NT2/D1 (cell line): Measurements from ENCODE around the gene PHB1.

Experiments
- YY1 ChIP-seq: IDR thresholded peaks from 2 replicates; pipeline ENCODE4 v1.6.1; 2011; ENCODE audit not compliant: insufficient read length, insufficient read depth
- ZNF274 ChIP-seq: IDR thresholded peaks from 2 replicates; pipeline ENCODE4 v1.6.1; 2011; ENCODE audit warnings: mild to moderate bottlenecking, low read depth, low read length

DNA sequence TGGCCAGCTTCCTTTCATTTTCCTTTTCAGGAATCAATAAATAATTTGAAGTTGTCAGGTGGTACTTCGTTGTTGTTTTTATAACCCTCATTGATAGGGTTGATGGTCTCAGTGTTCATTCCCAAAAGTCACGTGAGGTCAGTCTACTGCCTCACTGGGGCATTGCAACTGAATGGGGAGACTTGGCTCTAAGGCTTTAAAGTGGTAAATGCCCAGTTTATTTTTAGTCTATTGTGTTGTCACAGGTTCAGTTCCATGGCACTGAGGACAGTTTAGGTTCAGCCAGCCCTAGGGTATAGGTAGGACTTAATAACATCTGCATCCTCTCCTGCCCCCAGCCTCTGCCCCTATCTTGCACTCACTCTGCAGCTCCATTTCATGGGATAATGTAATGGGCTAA lies 46.9 kb upstream of the PHB1 start:
- no peak for TF ChIP-seq YY1
- TF ChIP-seq ZNF274: no peak
